Hematopoietic multipotent progenitor cell (in vitro differentiated cells): ENCODE data around the gene BCAS3. TPM values are rescaled to one million over a fixed set of nuclear protein-coding genes. Genes with fewer than 3 reads are reported as not detected.
"Not testable (repeated sequence)": the region's sequence is repeated elsewhere in the genome, so short reads cannot be mapped to it uniquely, and the experiment has no call there.

ENCODE experiments used
- DNase-seq, 3 donors: peaks; one replicate each; pipeline ENCODE4 v3.0.0-alpha.2; 2011 to 2015; ENCODE audit warnings: low read depth in 2 of 3, low spot score in 2 of 3
- total RNA-seq: library from RNA; depleted of rRNA; stranded (reverse); fragments of >200 nt; gene quantifications from one replicate; pipeline ENCODE4 v1.2.3, GENCODE V29; 2012

The BCAS3 gene
- total RNA-seq, 1 donor, result 50.6 TPM

DNA sequence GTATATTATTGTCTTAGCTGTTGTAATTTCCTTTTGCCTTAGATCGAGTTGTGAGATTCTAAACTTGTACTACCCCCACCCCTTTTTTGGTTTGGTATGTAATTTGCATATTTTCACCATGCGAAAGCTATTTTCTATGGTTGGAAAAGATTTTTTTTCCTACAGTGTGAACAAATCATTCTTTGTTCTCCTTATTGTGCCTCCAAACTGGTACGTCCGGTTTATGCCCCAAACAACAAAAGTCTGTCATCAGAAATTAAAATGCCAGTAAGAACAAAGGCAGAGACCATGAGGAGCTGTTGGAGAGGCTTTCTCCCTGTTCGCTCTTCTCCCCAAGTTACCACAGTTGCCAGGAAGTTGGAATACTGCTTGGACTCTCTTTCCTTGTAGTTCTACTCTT lies 66.1 kb downstream of the BCAS3 start:
- no peak for DNase-seq

DNA sequence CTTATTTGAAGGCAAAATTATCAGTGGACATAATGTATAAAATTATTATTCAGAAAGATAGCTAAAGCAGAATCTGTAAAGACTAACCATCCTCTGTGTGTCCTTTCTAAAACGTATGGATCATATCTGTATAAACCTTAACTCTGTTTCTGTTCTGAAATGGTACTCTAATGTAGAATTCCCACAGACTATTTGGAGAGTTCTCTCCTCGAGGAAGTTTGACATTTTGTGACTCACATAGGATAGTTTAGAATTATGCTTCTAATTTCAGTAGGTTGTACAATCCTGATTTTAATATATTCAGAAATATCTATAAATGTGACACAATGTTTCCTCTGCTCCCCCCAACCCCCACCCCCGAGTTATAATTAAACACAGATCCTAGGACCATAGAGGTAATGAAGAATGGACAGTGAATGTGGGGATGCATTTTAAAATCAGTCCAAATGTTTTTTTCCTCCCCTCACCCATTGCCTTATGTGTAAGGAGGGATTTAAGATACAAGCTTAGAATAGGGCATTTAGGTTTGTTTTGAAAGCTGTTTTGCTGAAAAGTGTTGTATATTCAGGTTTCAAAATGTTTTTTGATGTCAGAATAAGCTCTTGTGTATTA lies 66.8 kb downstream of the BCAS3 start:
- no peak for DNase-seq

DNA sequence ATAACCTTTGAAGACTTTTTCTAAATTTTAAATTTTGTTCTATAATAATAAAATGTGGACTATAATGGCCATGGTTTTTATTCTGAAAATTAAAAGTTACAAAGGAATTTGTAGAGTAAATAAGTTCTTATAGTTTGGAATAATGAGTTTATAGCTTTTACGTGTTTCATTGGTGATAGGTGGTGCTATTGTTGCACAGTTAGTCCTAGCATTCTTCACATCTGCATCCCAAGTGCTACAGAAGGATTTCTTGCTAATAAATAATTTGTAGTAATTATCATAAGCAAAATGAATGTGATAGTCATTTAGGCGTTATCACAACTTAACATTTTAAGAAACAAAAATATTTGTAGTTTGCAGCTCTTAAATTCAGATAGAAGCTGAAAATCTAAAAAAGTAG lies 67.9 kb downstream of the BCAS3 start:
- DNase-seq, result no peak

DNA sequence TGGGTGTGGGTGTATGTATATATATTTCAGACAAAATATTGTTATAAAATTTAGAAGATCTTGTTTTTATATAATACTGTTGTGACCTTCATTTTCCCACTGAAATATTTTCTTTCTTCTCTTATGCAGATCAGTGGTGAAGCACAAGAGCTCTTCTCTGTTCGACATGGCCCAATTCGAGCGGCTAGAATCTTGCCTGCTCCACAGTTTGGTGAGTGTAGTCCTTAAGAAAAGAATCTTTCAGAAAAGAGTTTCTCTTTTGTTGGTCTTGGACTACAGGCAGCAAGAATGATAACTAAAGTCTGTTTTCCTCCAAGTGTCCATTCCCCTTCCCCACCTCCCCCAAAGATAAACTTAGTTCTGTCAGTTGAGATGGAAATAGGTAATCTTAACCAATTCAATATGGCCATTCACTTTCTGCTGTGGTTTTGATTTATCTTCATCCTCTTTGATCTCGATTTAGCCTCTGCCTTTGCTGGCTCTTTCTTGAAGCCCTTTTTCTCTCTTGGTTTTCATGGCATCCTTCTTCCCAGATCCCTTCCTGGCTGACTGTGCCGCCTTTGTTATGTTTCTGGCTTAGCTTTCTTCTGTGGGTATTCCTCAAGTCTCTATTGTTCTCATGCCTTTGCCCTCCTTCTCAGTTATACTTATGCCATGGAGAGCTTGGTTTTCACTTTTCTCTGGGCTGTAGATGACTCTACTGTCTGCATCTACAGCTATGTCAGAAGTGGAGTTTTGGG lies 69.6 kb downstream of the BCAS3 start:
- DNase-seq, result no peak

DNA sequence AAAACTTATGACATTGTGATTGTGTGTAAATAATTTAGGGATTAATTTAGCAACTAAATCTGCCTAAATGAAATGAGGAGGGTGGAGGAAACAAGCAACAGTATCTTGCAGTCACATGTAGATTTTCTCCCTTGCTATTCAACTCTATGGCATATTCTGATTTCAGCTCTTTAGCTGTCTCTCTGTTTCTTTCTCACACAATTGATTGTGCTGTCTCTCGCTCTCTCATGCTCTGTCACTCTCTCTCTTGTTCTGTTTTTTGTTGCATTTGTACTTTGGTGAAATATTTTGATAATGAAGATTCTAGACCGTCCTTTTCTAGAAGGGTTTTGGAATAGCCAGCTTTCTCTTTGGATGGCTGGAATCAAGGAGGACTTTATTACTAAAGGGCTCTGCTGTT lies 70.6 kb downstream of the BCAS3 start:
- DNase-seq, result no peak

DNA sequence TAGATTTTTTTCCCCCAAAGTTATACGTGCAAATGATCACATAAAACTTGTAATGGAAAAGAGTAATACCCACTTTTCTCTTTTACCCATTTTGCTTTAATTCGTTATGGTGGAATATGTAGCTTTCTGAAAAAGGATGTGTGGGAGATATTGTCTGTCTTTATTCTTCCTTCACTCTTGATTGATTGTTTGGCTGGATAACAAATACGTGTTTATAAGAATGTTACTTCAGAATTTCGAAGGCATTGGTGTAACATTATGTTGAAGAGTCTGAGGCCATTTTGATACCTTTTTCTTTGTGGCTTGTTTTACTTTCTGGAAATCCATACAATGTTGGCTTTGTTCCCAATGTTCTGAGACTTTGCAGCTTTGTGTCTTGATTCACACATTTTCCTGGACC lies 71.4 kb downstream of the BCAS3 start:
- DNase-seq, result no peak

DNA sequence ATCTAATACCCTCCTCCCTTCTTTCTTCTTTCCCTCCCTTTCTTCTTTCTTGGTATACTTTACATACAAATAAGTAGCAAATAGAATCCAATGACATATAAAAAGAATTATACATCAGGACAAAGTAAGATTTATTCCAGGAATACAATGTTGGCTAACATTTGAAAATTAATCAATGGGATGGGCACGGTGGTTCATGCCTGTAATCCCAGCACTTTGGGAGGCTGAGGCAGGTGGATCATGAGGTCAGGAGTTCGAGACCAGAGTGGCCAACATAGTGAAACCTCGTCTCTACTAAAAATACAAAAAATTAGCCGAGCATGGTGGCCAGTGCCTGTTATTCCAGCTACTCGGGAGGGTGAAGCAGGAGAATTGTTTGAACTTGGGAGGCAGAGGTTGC lies 72.1 kb downstream of the BCAS3 start:
- no peak for DNase-seq

DNA sequence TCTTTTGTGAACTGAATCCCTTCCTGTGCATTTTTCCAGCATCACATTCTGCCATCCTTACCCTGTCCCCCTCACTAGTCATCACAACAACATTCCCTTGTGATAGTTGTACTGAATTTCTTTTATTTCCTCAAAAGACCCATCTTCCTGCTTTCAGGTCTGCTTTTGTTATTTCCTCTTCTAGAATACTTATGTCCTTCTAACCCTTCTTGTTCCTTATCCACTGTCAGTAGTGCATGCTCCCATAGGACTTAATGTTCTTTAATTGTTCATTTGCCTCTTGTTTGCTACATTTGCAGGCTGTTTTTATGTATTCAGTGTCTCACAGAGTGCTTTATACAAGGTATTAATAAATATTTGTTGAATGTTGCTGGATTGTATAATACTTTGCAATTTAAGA lies 73.0 kb downstream of the BCAS3 start:
- no peak for DNase-seq

DNA sequence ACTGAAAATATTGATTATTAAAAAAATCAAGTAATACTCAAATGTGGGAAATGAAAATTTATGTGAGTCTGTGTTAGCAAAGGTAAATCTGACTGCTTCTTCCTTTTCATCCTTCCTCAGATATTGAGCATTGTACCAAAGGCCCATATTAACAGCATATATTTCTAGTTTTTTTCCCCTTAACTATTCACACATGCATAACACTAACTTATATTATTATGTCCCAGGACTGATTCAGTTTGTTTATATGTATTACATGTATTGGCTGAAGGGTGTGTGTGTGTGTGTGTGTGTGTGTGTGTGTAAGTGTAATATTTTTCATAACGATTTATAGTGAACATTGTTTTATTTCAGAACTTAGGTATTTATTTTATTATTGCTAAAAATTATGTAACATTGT lies 74.2 kb downstream of the BCAS3 start:
- no peak for DNase-seq

DNA sequence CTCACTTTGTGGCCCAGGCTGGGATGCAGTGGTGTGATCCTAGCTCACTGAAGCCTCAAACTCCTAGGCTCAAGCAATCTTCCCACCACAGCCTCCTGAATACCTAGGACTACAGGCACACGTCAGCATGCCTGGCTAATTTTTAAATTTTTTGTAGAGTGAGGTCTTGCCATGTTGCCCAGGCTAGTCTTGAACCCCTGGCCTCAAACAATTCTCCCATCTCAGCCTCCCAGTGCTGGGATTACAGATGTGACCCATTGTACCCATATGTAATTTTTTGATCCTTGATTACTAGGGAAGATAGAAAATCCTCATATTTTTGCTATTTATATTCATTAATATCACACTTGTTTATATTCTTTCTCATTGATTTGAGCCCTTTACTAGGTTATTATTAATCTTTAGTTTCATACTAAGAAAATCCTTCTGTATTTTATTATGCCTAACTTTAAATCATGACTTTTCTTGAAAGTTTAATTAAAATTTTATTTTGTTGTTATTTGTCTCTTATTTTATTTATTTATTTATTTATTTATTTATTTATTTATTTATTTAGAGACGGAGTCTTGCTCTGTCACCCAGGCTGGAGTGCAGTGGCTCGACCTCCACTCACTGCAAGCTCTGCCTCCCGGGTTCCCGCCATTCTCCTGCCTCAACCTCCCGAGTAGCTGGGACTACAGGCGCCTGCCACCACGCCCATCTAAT lies 75.4 kb downstream of the BCAS3 start:
- no peak for DNase-seq

DNA sequence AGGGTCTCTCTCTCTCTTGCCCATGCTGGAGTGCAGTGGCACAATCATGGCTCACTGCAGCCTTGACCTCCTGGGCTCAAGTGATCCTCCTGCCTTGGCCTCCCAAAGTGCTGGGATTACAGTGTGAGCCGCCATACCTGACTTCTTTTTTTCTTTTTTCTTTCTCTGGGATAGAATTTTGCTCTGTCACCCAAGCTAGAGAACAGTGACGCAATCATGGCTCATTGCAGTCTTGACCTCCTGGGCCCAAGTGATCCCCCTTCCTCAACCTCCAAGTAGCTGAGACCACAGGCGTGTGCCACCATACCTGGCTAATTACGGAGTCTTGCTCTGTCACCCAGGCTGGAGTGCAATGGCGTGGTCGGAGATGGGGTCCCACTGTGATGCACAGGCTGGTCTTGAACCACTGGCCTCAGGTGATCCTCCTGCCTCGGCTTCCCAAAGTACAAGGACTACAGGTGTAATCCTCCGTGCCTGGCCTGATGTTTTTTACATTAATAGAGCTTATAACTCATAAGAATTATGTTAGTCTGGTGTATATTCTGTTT lies 76.5 kb downstream of the BCAS3 start:
- DNase-seq, result no peak

DNA sequence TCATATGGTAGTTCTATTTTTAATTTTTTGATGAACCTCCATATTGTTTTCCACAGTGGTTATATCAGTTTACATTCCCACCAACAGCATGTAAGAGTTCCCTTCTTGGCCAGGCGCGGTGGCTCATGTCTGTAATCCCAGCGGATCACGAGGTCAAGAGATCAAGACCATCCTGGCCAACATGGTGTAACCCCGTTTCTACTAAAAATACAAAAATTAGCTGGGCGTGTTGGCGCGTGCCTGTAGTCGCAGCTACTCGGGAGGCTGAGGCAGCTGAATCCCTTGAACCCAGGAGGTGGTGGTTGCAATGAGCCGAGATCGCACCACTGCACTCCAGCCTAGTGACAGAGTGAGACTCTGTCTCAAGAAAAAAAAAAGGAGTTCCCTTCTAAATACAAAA lies 79.1 kb downstream of the BCAS3 start:
- DNase-seq, result not testable (repeated sequence)

DNA sequence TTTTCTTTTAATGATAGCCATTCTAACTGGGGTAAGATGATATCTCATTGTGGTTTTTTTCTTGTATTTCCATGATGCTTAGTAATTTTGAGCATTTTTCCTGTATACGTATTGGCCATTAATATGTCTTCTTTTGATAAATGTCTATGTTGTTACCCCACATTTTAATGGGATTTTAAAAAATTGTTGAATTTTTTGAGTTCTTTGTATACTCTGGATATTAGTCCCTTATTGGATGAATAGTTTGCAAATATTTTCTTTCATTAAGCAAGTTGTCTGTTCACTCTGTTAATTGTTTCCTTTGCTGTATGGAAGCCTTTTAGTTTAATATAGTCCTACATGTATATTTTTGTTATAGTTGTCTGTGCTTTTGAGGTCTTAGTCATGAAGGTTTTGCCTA lies 79.8 kb downstream of the BCAS3 start:
- no peak for DNase-seq

DNA sequence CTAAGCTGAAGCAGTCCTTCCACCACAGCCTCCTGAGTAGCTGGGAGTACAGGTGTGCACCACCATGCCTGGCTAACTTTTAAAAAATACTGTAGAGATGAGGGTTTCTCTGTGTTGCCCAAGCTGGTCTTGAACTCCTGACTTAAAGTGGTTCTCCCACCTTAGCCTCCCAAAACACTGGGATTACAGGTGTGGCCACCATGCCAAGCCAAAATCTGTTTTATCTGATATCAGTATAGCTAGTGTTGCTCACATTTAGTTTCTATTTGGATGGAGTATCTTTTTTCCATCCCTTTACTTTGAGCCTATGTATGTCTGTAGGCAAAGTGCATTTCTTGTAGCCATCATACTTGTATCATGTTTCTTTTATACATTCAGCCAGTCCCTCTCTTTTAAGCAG lies 82.1 kb downstream of the BCAS3 start:
- DNase-seq, result no peak

DNA sequence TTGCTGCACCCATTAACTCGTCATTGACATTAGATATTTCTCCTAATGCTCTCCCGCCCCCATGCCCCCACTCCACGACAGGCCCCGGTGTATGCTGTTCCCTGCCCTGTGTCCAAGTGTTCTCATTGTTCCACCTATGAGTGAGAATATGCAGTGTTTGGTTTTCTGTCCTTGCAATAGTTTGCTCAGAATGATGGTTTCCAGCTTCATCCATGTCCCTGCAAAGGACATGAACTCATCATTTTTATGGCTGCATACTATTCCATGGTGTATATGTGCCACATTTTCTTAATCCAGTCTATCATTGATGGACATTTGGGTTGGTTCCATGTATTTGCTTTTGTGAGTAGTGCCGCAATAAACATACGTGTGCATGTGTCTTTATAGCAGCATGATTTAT lies 83.7 kb downstream of the BCAS3 start:
- not testable (repeated sequence) for DNase-seq

DNA sequence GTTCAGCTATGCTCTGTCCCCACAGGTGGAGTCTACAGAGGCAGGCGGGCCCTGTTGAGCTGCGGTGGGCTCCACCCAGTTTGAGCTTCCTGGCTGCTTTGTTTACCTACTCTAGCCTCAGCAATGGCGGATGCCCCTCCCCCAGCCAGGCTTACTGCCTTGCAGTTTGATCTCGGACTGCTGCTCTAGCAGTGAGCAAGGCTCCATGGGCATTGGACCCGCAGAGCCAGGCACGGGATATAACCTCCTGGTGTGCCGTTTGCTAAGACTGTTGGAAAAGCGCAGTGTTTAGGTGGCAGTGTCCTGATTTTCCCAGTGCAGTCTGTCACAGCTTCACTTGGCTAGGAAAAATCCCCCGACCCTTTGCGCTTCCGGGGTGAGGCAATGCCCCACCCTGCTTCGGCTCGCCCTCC lies 89.1 kb downstream of the BCAS3 start:
- DNase-seq, result no peak

DNA sequence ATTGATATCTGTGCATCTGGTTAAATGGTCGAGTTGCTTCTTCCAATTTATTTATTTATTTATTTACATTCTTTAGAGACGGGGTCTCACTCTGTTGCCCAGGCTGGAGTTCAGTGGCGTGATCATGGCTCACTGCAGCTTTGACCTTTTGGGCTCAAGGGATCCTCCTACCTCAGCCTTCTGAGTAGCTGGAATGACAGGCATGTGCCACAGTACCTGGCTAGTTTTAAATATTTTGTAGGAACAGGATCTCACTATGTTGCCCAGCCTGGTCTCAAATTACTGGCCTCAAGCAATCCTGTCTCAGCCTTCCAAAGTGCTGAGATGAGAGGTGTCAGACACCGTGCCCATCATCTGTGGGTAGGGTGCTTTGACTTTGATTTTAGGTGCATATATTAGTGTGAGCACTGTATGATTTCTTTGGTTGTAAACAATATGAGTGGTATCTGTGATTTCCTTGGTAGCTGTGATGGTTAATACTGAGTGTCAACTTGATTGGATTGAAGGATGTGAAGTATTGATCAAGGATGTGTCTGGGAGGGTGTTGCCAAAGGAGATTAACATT lies 90.2 kb downstream of the BCAS3 start:
- DNase-seq, result no peak

DNA sequence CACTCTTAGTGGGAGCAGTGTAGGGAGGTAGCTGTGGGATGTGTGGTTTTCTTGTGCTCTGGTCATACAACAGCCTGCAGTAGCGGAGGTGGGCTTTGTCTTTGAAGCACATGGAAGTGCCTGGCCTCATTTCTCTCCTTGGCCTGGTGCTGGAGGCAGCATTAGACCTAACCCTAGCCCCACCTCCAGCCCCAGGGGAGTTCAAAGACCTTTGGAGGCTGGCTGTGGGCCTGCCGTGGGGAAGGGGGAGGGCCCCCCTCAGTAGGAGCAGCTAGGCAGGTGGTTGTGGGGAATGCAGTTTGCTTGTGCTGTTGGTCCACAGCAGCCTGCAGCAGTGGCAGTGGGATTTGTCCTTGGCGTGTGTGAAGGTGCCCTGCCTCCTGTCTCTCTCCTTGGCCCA lies 91.7 kb downstream of the BCAS3 start:
- no peak for DNase-seq

DNA sequence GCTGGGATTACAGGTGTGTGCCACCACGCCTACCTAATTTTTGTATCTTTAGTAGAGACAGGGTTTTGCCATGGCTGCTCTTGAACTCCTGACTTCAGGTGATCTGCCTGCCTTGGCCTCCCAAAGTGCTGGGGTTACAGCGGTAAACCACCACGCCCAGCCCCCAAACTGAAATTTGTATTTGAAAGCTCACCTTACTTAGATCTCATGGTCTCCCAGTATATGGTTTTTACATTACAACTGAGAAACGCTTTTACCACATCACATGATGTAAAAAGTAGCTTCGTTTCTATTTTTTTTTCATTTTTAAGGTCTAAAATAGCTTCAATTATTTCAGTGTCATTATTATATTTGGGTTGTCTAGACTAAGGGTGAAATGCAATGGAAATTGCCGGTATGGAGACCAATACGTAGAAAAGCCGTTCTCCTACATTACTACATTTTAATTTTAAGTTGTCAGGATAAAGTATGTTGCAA lies 93.3 kb downstream of the BCAS3 start:
- DNase-seq, result no peak

DNA sequence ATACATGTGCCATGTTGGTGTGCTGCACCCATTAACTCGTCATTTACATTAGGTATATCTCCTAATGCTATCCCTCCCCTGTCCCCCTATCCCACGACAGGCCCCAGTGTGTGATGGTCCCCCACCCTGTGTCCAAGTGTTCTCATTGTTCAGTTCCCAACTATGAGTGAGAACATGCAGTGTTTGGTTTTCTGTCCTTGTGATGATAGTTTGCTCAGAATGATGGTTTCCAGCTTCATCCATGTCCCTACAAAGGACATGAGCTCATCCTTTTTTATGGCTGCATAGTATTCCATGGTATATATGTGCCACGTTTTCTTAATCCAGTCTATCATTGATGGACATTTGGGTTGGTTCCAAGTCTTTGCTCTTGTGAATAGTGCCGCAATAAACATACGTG lies 94.0 kb downstream of the BCAS3 start:
- DNase-seq, result not testable (repeated sequence)

DNA sequence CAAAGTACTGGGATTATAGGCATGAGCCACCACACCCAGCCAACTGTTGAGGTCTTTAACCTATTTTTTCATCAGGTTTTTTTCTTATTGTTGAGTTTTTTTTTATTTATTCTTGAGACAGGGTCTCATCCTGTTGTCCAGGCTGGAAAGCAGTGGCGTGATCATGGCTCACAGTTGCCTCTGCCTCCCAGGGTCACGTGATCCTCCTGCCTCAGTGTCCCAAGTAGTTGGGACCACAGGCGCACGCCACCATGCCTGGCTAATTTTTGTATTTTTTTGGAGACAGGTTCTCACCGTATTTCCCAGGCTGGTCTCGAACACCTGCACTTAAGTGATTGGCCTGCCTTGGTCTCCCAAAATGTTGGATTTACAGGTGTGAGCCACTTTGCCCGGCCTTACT lies 95.9 kb downstream of the BCAS3 start:
- no peak for DNase-seq
